ENCODE measurements around the gene IYD.

Gene IYD

GRCh38 chr6:150395388-150396009 is 26.7 kb downstream of the IYD start:
- DNase-seq = peak; percentile 51

- DNase-seq = peak; percentile 13
Measured at GRCh38 chr6:150403458-150404246, 34.8 kb downstream of the IYD start.

GRCh38 chr6:150406948-150407347 is 38.1 kb downstream of the IYD start:
- no peak for DNase-seq

GRCh38 chr6:150408842-150409241 is 40.0 kb downstream of the IYD start:
- DNase-seq = no peak

- DNase-seq = peak; percentile 22
Measured at GRCh38 chr6:150409576-150410066, 40.8 kb downstream of the IYD start.

- DNase-seq = no peak
Measured at GRCh38 chr6:150410399-150410798, 41.6 kb downstream of the IYD start.

GRCh38 chr6:150410906-150411305 is 42.1 kb downstream of the IYD start:
- DNase-seq = no peak

- no peak for DNase-seq
Measured at GRCh38 chr6:150412221-150412620, 43.4 kb downstream of the IYD start.

GRCh38 chr6:150413198-150413597 is 44.4 kb downstream of the IYD start:
- no peak for DNase-seq

- no peak for DNase-seq
Measured at GRCh38 chr6:150413781-150414281, 45.0 kb downstream of the IYD start.

GRCh38 chr6:150416128-150416527 is 47.3 kb downstream of the IYD start:
- no peak for DNase-seq

- DNase-seq = no peak
Measured at GRCh38 chr6:150417250-150417649, 48.4 kb downstream of the IYD start.

GRCh38 chr6:150417899-150418826 is 49.4 kb downstream of the IYD start:
- DNase-seq = peak; percentile 68

- peak; percentile 63 for DNase-seq
Measured at GRCh38 chr6:150418827-150419594, 50.2 kb downstream of the IYD start.

GRCh38 chr6:150420428-150420827 is 51.6 kb downstream of the IYD start:
- DNase-seq = no peak

- DNase-seq = no peak
Measured at GRCh38 chr6:150420926-150421325, 52.1 kb downstream of the IYD start.

GRCh38 chr6:150425508-150425907 is 56.7 kb downstream of the IYD start:
- no peak for DNase-seq

- DNase-seq = no peak
Measured at GRCh38 chr6:150426198-150426597, 57.4 kb downstream of the IYD start.

- DNase-seq = no peak
Measured at GRCh38 chr6:150427037-150427602, 58.3 kb downstream of the IYD start.

- no peak for DNase-seq
Measured at GRCh38 chr6:150427843-150428242, 59.0 kb downstream of the IYD start.

- no peak for DNase-seq
Measured at GRCh38 chr6:150430815-150431214, 62.0 kb downstream of the IYD start.

GRCh38 chr6:150435360-150435759 is 66.5 kb downstream of the IYD start:
- DNase-seq = no peak

Measured in NCI-H2171 (cell line).